HEK293 (cell line): ENCODE results near the gene AFP.

Source experiments
- CTCF ChIA-PET: fragments of 350-600 bp; formaldehyde crosslinking; extraction: SDS; loops from one replicate; lab custom pipeline; 2021; ENCODE audit warnings: antibody characterized with exemption; lab: Yijun Ruan, JAX
- POLR2A ChIA-PET: fragments of 300-600 bp; formaldehyde crosslinking; extraction: SDS; loops from one replicate; lab custom pipeline; 2020; ENCODE audit warnings: antibody characterized with exemption, inconsistent platforms; lab: Yijun Ruan, JAX
- H3K27ac ChIP-seq: fragments of 200-500 bp; sonication (Bioruptor generic); 2 replicates; pipeline ENCODE4 v1.5.1; 2014; ENCODE audit warnings: low read depth, low read length, control low read depth, inconsistent platforms; ENCODE audit errors: extremely low read depth
- H3K36me3 ChIP-seq, 2 experiments: fragments of 200-500 bp in 1 of 2; sonication (Bioruptor generic) in 1 of 2; 1 replicate in 1 of 2; 2 replicates in 1 of 2; pipeline ENCODE4 v1.5.1; 2014 to 2017; ENCODE audit warnings: inconsistent platforms in 2 of 2, low read length in 2 of 2; ENCODE audit not compliant: control insufficient read depth in 2 of 2, insufficient read depth in 1 of 2
- H3K4me1 ChIP-seq: fragments of 200-500 bp; sonication (Bioruptor generic); 2 replicates; pipeline ENCODE4 v1.5.1; 2014; ENCODE audit warnings: mild to moderate bottlenecking, low read length, inconsistent platforms; ENCODE audit not compliant: control insufficient read depth, insufficient read depth
- H3K4me3 ChIP-seq: 2 replicates; pipeline ENCODE4 v1.5.1; 2011; ENCODE audit warnings: low read depth, mild to moderate bottlenecking, control low read depth, low read length, moderate library complexity
- H3K9me3 ChIP-seq: fragments of 200-500 bp; sonication (Bioruptor generic); 2 replicates; pipeline ENCODE4 v1.5.1; 2014; ENCODE audit warnings: low read depth, low read length, inconsistent platforms; ENCODE audit not compliant: control insufficient read depth, insufficient read depth
- GFI1B ChIP-seq: fragments of 450-650 bp; formaldehyde crosslinking; IDR thresholded peaks from 2 replicates; pipeline ENCODE4 v1.5.1; 2016; ENCODE audit warnings: missing biosample characterization, missing genetic modification characterization
- GLI2 ChIP-seq: fragments of 450-650 bp; formaldehyde crosslinking; IDR thresholded peaks from 2 replicates; pipeline ENCODE4; 2017; ENCODE audit warnings: missing biosample characterization, missing genetic modification characterization, low read depth, borderline replicate concordance
- GLIS2 ChIP-seq: fragments of 450-650 bp; formaldehyde crosslinking; IDR thresholded peaks from 2 replicates; pipeline ENCODE4 v1.5.1; 2016; ENCODE audit warnings: missing biosample characterization, missing genetic modification characterization
- HIC1 ChIP-seq: fragments of 450-650 bp; formaldehyde crosslinking; IDR thresholded peaks from 2 replicates; pipeline ENCODE4 v1.5.1; 2016; ENCODE audit warnings: missing biosample characterization, missing genetic modification characterization
- KLF17 ChIP-seq: fragments of 450-650 bp; formaldehyde crosslinking; IDR thresholded peaks from 2 replicates; pipeline ENCODE4 v1.5.1; 2016; ENCODE audit warnings: missing biosample characterization, missing genetic modification characterization
- MEIS1 ChIP-seq: sonication (generic); formaldehyde crosslinking; IDR thresholded peaks from 2 replicates; pipeline ENCODE4 v1.8.1; 2022; ENCODE audit warnings: missing genetic modification reagents, mild to moderate bottlenecking, borderline replicate concordance
- OSR2 ChIP-seq: fragments of 450-650 bp; formaldehyde crosslinking; IDR thresholded peaks from 2 replicates; pipeline ENCODE4 v1.5.1; 2016; ENCODE audit warnings: missing biosample characterization, missing genetic modification characterization
- SALL2 ChIP-seq: fragments of 450-650 bp; formaldehyde crosslinking; IDR thresholded peaks from 2 replicates; pipeline ENCODE4 v1.5.0; 2017; ENCODE audit warnings: missing biosample characterization, mild to moderate bottlenecking, missing genetic modification characterization, borderline replicate concordance
- SCRT2 ChIP-seq: fragments of 450-650 bp; formaldehyde crosslinking; IDR thresholded peaks from 2 replicates; pipeline ENCODE4 v1.5.1; 2016; ENCODE audit warnings: missing biosample characterization, missing genetic modification characterization
- SP3 ChIP-seq: fragments of 450-650 bp; formaldehyde crosslinking; IDR thresholded peaks from 2 replicates; pipeline ENCODE4 v1.5.1; 2016; ENCODE audit warnings: missing biosample characterization, missing genetic modification characterization
- ZBTB26 ChIP-seq: fragments of 450-650 bp; formaldehyde crosslinking; optimal IDR thresholded peaks from 2 replicates; pipeline ENCODE3; 2016; ENCODE audit warnings: missing biosample characterization, mild to moderate bottlenecking, missing genetic modification characterization
- ZFHX2 ChIP-seq: fragments of 450-650 bp; formaldehyde crosslinking; conservative IDR thresholded peaks from 2 replicates; pipeline ENCODE4 v1.5.1; 2016; ENCODE audit warnings: missing biosample characterization, missing genetic modification characterization
- ZNF112 ChIP-seq: fragments of 450-650 bp; formaldehyde crosslinking; IDR thresholded peaks from 2 replicates; pipeline ENCODE4 v1.5.0; 2017; ENCODE audit warnings: missing biosample characterization, missing genetic modification characterization
- ZNF169 ChIP-seq: fragments of 450-650 bp; formaldehyde crosslinking; IDR thresholded peaks from 2 replicates; pipeline ENCODE4 v1.5.1; 2016; ENCODE audit warnings: missing biosample characterization, missing genetic modification characterization
- ZNF221 ChIP-seq: fragments of 450-650 bp; formaldehyde crosslinking; IDR thresholded peaks from 2 replicates; pipeline ENCODE4 v1.5.1; 2017; ENCODE audit warnings: missing biosample characterization, missing genetic modification characterization, borderline replicate concordance
- ZNF23 ChIP-seq: fragments of 450-650 bp; formaldehyde crosslinking; IDR thresholded peaks from 2 replicates; pipeline ENCODE4 v1.5.1; 2016; ENCODE audit warnings: missing biosample characterization, missing genetic modification characterization, borderline replicate concordance
- ZNF239 ChIP-seq: fragments of 450-650 bp; formaldehyde crosslinking; IDR thresholded peaks from 2 replicates; pipeline ENCODE4 v1.5.1; 2016; ENCODE audit warnings: missing biosample characterization, missing genetic modification characterization
- ZNF26 ChIP-seq: fragments of 450-650 bp; formaldehyde crosslinking; IDR thresholded peaks from 2 replicates; pipeline ENCODE4 v1.5.1; 2016; ENCODE audit warnings: missing biosample characterization, missing genetic modification characterization
- ZNF324 ChIP-seq: fragments of 450-650 bp; formaldehyde crosslinking; IDR thresholded peaks from 2 replicates; pipeline ENCODE4 v1.5.1; 2016; ENCODE audit warnings: missing biosample characterization, missing genetic modification characterization
- ZNF398 ChIP-seq: fragments of 450-650 bp; formaldehyde crosslinking; IDR thresholded peaks from 2 replicates; pipeline ENCODE4 v1.5.1; 2017; ENCODE audit warnings: missing biosample characterization, missing genetic modification characterization
- ZNF423 ChIP-seq: fragments of 450-650 bp; formaldehyde crosslinking; IDR thresholded peaks from 2 replicates; pipeline ENCODE4 v1.5.1; 2016; ENCODE audit warnings: missing biosample characterization, missing genetic modification characterization
- ZNF48 ChIP-seq: fragments of 450-650 bp; formaldehyde crosslinking; IDR thresholded peaks from 2 replicates; pipeline ENCODE4 v1.5.1; 2016; ENCODE audit warnings: missing biosample characterization, missing genetic modification characterization
- ZNF544 ChIP-seq: fragments of 450-650 bp; formaldehyde crosslinking; IDR thresholded peaks from 2 replicates; pipeline ENCODE4 v1.5.0; 2017; ENCODE audit warnings: missing biosample characterization, missing genetic modification characterization
- ZNF558 ChIP-seq: fragments of 450-650 bp; formaldehyde crosslinking; IDR thresholded peaks from 2 replicates; pipeline ENCODE4 v1.5.1; 2016; ENCODE audit warnings: missing biosample characterization, missing genetic modification characterization
- ZNF626 ChIP-seq: fragments of 450-650 bp; sonication (Bioruptor Pico); formaldehyde crosslinking; IDR thresholded peaks from 2 replicates; pipeline ENCODE4 v1.5.1; 2018; ENCODE audit warnings: missing biosample characterization, missing genetic modification characterization, inconsistent platforms
- ZNF692 ChIP-seq: fragments of 450-650 bp; formaldehyde crosslinking; IDR thresholded peaks from 2 replicates; pipeline ENCODE4 v1.5.1; 2016; ENCODE audit warnings: missing biosample characterization, missing genetic modification characterization
- ZNF777 ChIP-seq: fragments of 450-650 bp; formaldehyde crosslinking; IDR thresholded peaks from 2 replicates; pipeline ENCODE4 v1.5.1; 2017; ENCODE audit warnings: missing biosample characterization, missing genetic modification characterization, borderline replicate concordance

The AFP gene

GRCh38 chr4:73418677-73419076 is 17.3 kb upstream of the AFP start:
- TF ChIP-seq ZNF23 (no peak), HIC1 (tag by site-specific recombination) (no peak), ZNF221 (tag by site-specific recombination) (no peak), MEIS1 (CRISPR knock-in tag) (no peak), ZBTB26 (tag by site-specific recombination) (no peak), ZFHX2 (tag by site-specific recombination) (no peak), ZNF423 (tag by site-specific recombination) (no peak), ZNF558 (tag by site-specific recombination) (no peak), SALL2 (no peak), GLI2 (no peak), SCRT2 (tag by site-specific recombination) (no peak), SP3 (tag by site-specific recombination) (no peak)
- TF ChIP-seq, all 188 proteins: peak for 0
- ChIA-PET CTCF (no interaction called here), POLR2A (no interaction called here)
- no peaks in the 10 kb centered on the region for H3K9me3 ChIP-seq
- no peaks in the 10 kb centered on the region for H3K4me1 ChIP-seq
- no peak overlapping the region for H3K4me3 ChIP-seq
- H3K27ac ChIP-seq: no peak overlapping the region
- H3K36me3 ChIP-seq: no peaks in the 10 kb centered on the region

- POLR2A ChIA-PET: no interaction called here
- CTCF ChIA-PET: no interaction called here
- no peaks in the 10 kb centered on the region for H3K36me3 ChIP-seq
- no peak overlapping the region for H3K27ac ChIP-seq
- no peak overlapping the region for H3K4me3 ChIP-seq
- no peaks in the 10 kb centered on the region for H3K9me3 ChIP-seq
- H3K4me1 ChIP-seq: no peaks in the 10 kb centered on the region
- TF ChIP-seq ZNF544 (tag by site-specific recombination): no peak
- TF ChIP-seq GFI1B (tag by site-specific recombination): no peak
- no peak for TF ChIP-seq ZNF112 (tag by site-specific recombination)
- no peak for TF ChIP-seq OSR2 (tag by site-specific recombination)
- TF ChIP-seq ZNF169 (tag by site-specific recombination): no peak
- no peak for TF ChIP-seq ZNF26 (tag by site-specific recombination)
- TF ChIP-seq ZNF239 (tag by site-specific recombination): no peak
- no peak for TF ChIP-seq ZNF324
- no peak for TF ChIP-seq KLF17 (tag by site-specific recombination)
- no peak for TF ChIP-seq ZNF692
- TF ChIP-seq GLIS2 (tag by site-specific recombination): no peak
- no peak for TF ChIP-seq ZNF398 (tag by site-specific recombination)
- no peak for TF ChIP-seq ZNF777 (tag by site-specific recombination)
- TF ChIP-seq ZNF626 (tag by site-specific recombination): no peak
- TF ChIP-seq ZNF48 (tag by site-specific recombination): no peak
Measured at GRCh38 chr4:73419106-73420038, 16.6 kb upstream of the AFP start.
